LoVo (cell line): ENCODE results near the gene VAV2.

Experiments used
- DNase-seq: peaks from one replicate; pipeline ENCODE4 v3.0.0-alpha.2; 2016; ENCODE audit warnings: low spot score

VAV2 gene

DNA sequence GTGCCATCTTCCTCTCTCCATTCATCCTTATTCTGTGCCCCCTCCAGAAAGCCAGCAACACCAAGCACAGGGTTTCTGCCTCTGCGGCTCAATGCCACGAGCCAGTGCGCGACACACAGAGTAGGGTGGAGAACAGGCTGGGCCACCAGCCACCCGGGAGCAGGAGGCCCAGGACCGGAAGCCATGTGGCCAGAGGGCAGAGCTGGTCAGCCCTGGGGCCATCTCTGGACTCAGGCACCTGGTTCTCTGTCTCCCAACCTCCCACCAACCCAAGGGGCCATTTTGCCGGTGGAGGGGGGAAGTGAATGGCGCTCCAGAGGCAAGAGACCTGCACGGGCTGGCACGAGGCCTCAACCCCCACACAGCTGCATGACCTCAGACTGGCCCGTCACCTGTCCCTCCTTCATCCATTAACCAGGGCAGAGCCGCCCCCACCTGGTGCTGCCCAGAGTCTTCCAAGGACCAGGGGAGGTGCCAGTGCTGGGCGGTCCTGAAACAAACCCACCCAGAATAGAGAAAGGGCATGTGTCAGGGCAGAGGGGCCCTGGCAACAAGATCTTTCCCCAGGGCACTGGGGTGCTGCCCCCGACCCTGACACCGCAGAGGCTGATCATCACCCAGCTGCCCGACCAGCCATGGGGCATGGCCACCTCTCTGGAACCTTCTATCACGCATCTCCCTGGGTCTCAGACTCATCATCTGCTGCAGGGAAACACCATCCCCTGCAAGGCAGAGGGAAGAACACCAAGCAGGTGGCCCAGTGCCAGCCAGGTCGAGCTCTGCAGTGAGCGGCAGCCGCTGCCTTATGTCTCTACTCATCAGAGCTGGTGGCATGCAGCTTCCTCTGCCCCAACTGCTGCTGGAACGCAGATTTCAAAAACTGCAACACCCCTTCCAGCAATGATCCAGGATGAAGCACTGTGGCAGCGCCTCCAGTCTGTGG lies 11.9 kb downstream of the VAV2 start:
- DNase-seq: no peak

- DNase-seq: no peak
Measured at GRCh38 chr9:133979273-133979920, 12.7 kb downstream of the VAV2 start.

DNA sequence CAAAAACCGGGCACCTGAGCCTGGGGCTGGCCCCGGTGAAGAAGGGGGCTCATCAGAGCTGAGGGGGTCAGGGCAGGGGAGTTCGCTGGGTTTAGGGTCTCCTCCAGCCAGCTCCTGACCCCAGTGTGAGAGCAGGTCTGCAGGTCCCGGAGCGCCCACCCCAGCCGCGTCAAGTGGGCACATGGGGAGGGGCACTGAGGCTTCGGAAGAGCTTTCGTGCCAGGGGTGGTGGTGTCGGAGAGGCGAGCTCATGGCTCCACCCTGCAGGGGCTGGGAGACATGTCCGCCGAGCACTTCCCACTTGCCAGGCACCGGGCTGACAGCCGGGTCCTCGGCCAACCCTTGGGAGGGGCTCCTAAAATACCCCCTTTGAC lies 13.2 kb downstream of the VAV2 start:
- no peak for DNase-seq

- no peak for DNase-seq
Measured at GRCh38 chr9:133978226-133978898, 13.8 kb downstream of the VAV2 start.

GRCh38 chr9:133977421-133978201 lies 14.5 kb downstream of the VAV2 start:
- DNase-seq: no peak

DNA sequence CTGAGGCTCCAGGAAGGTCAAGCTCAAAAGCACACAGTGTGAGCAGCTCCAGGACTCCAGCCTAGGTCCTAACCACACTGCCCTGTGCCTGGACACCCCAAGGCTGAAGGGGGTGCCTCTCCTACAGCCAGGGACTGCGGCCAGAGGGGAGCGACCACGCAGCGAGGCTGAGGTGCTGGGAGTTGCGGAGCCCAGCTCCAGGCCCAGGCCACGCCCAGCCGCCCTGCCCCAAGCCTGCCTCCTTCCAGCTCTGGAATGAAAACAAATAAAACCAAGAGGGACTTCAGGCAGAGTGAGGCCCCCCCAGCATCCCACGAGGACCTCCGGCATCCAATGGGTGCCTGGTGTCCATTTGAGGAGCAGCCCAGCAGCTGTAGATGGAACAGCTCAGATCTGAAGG lies 15.2 kb downstream of the VAV2 start:
- no peak for DNase-seq

DNA sequence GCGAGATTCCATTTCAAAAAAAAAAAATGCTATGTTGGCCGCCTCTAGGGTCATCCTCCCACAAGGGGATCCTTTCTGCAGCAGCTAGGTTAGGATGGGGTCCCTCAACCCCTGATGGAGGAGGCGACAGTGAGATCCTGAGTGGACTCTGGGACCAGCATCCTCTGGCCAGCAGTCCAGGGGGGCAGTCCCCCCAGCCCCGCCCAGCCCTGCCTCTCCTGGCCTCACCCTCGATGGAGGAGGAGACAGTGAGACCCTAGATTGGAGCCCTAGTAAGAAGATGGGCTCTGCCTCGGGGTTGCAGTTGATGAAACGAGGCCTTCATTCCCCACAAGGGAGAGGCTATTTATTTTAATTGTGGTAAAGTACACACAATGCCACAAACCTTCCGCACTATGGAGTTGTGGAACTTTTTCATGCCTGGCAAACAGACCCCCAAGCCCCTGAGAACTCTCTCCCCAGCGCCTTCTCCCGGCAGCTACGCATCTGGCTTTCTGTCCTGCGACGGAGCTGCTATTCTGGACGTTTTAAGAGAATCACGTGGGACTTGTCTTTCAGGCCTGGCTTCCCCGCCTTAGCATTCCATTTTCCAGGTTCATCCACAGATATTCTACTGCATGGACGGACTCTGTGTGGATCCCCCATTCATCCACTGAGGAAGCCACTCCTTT lies 15.8 kb downstream of the VAV2 start:
- no peak for DNase-seq

GRCh38 chr9:133975511-133975910 lies 16.6 kb downstream of the VAV2 start:
- DNase-seq: no peak

- no peak for DNase-seq
Measured at GRCh38 chr9:133974631-133975341, 17.3 kb downstream of the VAV2 start.

DNA sequence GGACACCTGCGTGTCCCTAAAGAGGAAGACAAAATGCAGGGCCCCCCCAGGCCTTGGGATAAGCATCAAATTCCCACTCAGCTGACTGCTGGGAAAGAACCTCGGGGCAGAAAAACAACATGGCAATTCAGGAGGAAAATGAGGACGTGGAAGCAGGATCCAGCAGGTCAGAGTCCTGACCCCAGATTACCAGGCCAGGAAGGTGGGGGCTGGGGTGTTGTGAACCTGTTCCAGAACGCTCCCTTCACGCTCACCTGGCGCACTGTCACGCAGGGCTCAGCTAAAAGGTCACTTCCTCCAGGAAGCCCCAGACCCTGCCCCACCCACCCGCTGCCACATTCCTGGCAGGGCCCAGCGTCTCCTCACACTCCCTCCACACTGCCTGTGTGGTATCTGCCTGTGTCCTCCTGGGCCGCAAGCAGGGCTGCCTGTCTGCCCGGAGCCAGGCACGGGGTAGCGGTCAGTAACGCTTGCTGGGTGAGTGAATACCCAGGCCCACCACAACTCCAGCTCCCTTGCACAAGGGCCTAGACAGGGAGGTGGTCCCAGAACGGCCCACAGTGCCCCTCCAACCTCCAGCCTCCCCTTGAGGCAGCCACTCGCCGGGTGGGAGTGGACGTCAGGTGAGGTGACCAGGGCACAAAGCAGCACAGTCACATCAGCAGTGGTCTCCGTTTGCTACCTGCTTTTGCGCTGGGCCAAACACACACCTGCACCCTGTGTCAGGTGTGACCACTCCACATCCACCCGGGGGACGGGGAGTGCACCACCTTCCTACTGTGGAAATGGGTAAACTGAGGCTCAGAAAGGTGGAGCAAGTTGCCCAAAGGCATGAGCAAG lies 18.1 kb downstream of the VAV2 start:
- DNase-seq: peak; percentile 11

DNA sequence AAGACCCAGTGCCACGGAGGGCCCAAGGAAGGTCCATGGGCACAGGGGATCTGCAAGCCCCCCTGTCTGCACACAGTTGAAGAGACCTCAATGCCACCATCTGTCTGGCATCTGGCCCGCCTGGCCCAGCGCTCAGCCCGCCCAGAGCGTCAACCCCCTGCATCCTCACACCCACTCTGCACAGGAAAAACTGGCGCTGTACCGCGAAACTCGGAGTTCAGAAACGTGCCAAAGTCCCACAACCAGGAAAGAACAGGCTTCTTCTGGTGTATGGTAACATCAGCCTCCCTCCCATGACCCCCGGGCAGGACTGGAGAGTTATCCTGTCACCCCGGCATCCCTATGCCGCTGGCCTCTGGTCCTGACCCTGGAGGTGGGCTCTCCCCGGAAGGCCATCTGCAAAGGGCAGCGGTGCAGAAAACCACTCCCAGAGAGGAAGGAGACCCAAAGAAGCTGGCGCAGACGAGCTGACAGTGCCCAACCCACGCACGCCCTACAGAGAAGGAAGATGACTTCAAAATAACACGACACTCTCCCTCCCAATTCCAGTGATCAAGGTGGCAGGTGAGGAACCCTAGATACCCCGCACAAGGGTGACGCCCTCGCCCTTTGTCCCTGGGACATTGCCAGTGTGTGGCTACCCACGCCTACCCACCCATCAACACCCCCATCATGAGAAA lies 18.9 kb downstream of the VAV2 start:
- DNase-seq: no peak

DNA sequence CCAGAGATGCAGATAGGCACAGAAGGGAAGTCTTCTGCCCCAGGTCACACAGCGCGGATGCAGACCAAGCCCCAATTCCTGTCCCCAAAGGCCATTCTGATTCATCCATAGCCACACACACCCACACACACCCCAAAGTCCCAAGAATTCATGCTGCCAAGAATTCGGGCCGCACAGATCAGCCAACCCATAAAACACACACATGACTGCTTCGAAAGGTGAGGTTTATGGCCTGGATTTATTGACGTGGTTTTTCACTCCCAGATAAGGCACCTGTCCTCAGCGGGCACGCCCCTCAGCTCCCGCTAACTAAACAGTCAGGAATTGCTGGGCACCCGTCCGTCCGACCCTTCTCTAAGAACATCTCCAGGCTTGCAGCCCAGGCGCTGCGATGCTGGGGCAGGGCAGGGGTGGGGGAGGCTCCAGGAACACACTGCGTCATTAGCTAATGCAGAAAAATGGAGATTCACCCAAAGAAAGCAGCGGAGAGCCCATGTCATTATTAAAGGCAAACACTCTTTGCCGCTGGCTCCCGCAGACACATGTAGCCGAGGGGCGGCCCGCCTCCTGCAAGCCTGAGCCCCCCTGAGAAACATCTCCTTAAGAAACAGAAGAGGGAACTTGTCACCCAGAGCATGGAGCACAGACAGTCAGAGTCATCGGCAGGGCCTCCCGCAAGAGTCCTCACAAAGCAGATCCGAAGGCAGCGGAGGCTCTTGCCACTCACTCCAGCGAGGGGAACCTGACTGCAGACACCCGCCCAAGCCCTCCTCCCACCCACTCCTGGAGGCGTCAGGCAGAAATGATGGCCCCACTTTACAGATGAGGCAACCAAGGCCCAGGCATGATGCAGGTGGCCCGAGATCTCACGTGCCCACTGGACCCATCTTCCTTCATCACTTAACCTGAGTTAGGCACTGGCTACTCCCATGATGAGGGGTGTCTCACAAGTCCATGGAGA lies 19.9 kb downstream of the VAV2 start:
- peak; percentile 88 for DNase-seq

GRCh38 chr9:133971121-133971951 lies 20.8 kb downstream of the VAV2 start:
- no peak for DNase-seq

DNA sequence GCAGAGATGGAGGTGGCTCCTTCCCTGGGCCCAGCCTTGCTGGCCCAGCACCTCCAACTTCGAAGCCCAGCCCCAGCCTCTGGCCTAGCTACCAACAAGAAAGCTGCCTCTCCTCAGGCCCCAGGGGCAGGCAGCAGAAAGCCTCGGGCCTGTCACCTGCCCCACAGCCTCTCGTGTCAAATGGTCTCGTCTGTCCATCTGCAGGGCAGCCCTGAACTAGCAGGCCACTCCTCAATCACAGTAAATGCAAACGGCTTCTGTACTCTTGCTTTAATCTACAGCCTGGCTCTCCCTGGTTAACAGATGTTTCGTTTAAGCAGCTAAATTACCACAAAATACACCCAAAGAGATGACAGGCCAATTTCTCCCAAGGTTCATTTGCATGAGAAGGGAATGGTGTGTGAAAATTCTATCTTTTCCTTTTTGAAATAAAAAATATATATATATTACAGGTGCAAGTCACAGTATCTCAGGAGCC lies 21.5 kb downstream of the VAV2 start:
- DNase-seq: no peak

DNA sequence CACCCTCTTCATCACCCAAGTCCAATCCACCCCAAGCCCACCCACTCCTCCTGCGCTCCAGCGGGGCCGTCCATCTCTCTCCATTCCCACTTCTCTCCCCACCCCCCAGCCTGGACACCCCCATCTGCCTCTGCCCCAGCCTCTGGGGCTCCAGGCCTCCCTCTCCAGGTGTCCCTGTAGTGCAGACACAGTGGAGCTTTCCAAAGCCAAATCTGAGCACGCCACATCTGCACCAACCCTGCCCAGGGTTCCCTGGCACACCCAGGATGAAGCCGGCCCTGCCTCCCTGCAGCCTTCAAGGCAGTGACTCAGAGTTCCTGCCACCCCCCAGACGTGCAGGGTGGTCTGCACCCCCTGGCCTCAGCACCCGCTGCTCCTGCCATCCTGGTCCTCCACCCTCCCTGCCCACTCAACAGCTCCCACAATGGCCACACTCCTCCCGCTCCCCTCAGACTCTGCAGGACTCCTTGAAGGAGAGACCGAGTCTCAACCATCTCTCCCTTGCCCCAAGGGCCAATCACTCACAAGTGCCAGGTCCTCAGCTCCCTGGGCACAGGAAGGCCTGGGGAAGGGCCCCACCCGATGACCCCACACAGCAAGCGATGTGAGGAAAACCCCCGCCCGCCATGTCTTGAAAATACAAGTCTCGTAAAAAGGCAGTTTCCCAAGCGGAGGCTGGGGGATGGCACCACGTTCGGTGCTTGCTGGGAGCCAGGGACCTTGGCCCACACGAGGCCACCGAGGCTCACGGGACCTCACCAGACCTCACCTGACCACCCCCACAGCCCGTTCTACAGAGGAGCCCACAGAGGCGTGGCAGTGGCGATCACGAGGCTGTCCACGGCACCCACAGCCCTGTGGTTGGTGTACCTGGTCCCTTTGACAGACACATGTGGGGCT lies 22.2 kb downstream of the VAV2 start:
- no peak for DNase-seq

DNA sequence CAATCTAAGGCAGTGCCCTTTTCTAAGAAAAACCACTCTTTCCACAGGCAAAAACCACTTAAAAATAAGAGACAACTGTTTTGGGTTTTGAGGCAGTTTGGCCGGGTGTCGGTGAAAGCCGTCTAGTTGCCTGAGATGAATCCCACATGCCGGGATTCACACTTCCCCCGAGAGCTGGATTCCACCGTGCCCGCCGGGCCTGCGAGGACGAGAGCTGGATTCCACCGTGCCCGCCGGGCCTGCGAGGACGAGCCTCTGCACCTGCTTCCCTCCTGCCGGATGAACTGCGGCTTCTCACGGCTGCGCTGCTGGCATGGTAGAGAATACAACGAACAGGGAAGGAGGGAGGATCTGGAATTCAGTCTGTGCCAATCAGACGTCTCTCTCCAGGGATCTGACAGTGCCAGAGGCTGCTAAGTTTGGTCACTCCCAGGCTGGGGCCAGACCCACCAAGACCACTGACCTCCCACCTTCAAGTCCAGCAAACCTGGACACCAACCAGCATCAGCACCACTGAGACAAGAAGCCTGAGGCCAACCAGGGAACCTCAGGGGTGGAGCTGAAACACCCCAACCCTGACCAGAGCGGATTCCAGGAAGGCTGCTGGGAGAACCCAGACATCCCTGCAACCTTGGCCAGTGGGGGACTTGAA lies 23.0 kb downstream of the VAV2 start:
- no peak for DNase-seq
